K562 (cell line): ENCODE data around the gene ID4. TPM values are rescaled to one million over a fixed set of nuclear protein-coding genes. Genes with fewer than 3 reads are reported as not detected.

Experiments
- ATAC-seq: fragments of 200-7000 bp; cut with Tn5 transposase; 3 replicates; pipeline ENCODE4 v1.9.1; 2020; ENCODE audit warnings: moderate library complexity
- BruUV-seq: library from RNA; stranded (reverse); fragments of 400-500 nt; replicated peaks from 2 replicates; lab custom pipeline; 2021; lab: Mats Ljungman, UMichigan
- CTCF ChIA-PET: fragments of 300-600 bp; formaldehyde crosslinking; extraction: SDS; loops from one replicate; lab custom pipeline; 2021; ENCODE audit warnings: low intra/inter-chr PET ratio; lab: Yijun Ruan, JAX
- POLR2A ChIA-PET: fragments of 300-600, 350-650 bp; sonication (Branson Sonifier 250); formaldehyde crosslinking; extraction: SDS; loops from one replicate; lab custom pipeline; 2021; ENCODE audit warnings: antibody characterized with exemption, inconsistent platforms; lab: Yijun Ruan, JAX
- DNase-seq, 4 experiments: peaks; one replicate each; pipeline versions ENCODE4 v3.0.0 to v3.0.0-alpha.2; 2011 to 2018; ENCODE audit warnings: low spot score in 3 of 4, mixed read lengths in 3 of 4; ENCODE audit errors: extremely low read depth in 1 of 4
- FAIRE-seq: peaks from 2 replicates; lab custom pipeline; 2011; peaks lifted over from hg19 to GRCh38; lab: Jason Lieb, UNC
- H2AFZ ChIP-seq: 2 replicates; pipeline ENCODE4 v1.6.0; 2011; ENCODE audit warnings: low read depth, low read length, control low read depth, inconsistent platforms
- H3K27ac ChIP-seq: fragments of 200-600 bp; 3 replicates; pipeline ENCODE4 v1.8.0; 2011; ENCODE audit warnings: low read depth, mild to moderate bottlenecking, control low read depth, inconsistent platforms, low read length, moderate library complexity, mixed read lengths; ENCODE audit errors: extremely low read depth
- H3K27me3 ChIP-seq, 2 experiments: fragments of 300-600 bp in 1 of 2; 2 replicates in 1 of 2; 3 replicates in 1 of 2; pipeline versions ENCODE4 v1.6.0 to v1.8.0; 2011; ENCODE audit warnings: inconsistent platforms in 2 of 2, low read length in 2 of 2, mild to moderate bottlenecking in 1 of 2, mixed read lengths in 1 of 2, moderate library complexity in 1 of 2; ENCODE audit not compliant: control insufficient read depth in 2 of 2, insufficient read depth in 2 of 2
- H3K36me3 ChIP-seq: fragments of 300-600 bp; 3 replicates; pipeline ENCODE4 v1.8.0; 2011; ENCODE audit warnings: mild to moderate bottlenecking, low read length, inconsistent platforms; ENCODE audit not compliant: control insufficient read depth, insufficient read depth
- H3K4me1 ChIP-seq, 2 experiments: fragments of 200-600 bp in 1 of 2; replicated peaks in 1 of 2; 2 replicates in 1 of 2; 3 replicates in 1 of 2; pipeline versions ENCODE4 v1.5.1 to v1.8.0; 2011; ENCODE audit warnings: inconsistent platforms in 2 of 2, low read length in 2 of 2, mild to moderate bottlenecking in 1 of 2, mixed read lengths in 1 of 2, moderate library complexity in 1 of 2; ENCODE audit not compliant: control insufficient read depth in 2 of 2, insufficient read depth in 2 of 2
- H3K4me2 ChIP-seq: 2 replicates; pipeline ENCODE4 v1.6.1; 2011; ENCODE audit warnings: low read length, control low read depth, inconsistent platforms, mixed read lengths; ENCODE audit not compliant: insufficient read depth
- H3K4me3 ChIP-seq: fragments of 200-600 bp; sonication (generic), shearing (Covaris generic); 2 replicates; pipeline ENCODE4 v1.5.1; 2016; ENCODE audit warnings: control low read depth, inconsistent platforms
- H3K79me2 ChIP-seq: fragments of 200-600 bp; 3 replicates; pipeline ENCODE4 v1.8.0; 2011; ENCODE audit warnings: low read length, inconsistent platforms; ENCODE audit not compliant: control insufficient read depth, insufficient read depth
- H3K9ac ChIP-seq, 2 experiments: 2 replicates each; pipeline versions ENCODE4 v1.6.0 to v1.6.1; 2011; ENCODE audit warnings: low read depth in 2 of 2, low read length in 2 of 2, control low read depth in 1 of 2, inconsistent platforms in 1 of 2, mild to moderate bottlenecking in 1 of 2, mixed read lengths in 1 of 2; ENCODE audit not compliant: insufficient read depth in 1 of 2
- H3K9me1 ChIP-seq: one replicate; pipeline ENCODE4 v1.6.0; 2011; ENCODE audit warnings: inconsistent platforms, mild to moderate bottlenecking, low read length, moderate library complexity; ENCODE audit not compliant: control insufficient read depth, insufficient read depth
- H3K9me3 ChIP-seq: replicated peaks from 2 replicates; pipeline ENCODE4 v1.5.1; 2011; ENCODE audit warnings: low read depth, low read length, inconsistent platforms; ENCODE audit not compliant: control insufficient read depth, insufficient read depth
- H4K20me1 ChIP-seq: replicated peaks from 2 replicates; pipeline ENCODE4 v1.6.1; 2011; ENCODE audit warnings: low read length, inconsistent platforms, mixed read lengths; ENCODE audit not compliant: control insufficient read depth, insufficient read depth
- BCOR ChIP-seq: fragments of 450-650 bp; IDR thresholded peaks from 2 replicates; pipeline ENCODE4 v1.6.1; 2016
- CBFB ChIP-seq: sonication (generic); formaldehyde crosslinking; IDR thresholded peaks from 2 replicates; pipeline ENCODE4 v1.4.0; 2020; ENCODE audit warnings: mild to moderate bottlenecking, missing genetic modification reagents
- NFRKB ChIP-seq: fragments of 450-650 bp; IDR thresholded peaks from 2 replicates; pipeline ENCODE4 v1.6.1; 2016; ENCODE audit warnings: low read depth
- RBM25 ChIP-seq: fragments of 200-400 bp; formaldehyde crosslinking; IDR thresholded peaks from 2 replicates; pipeline ENCODE4 v1.6.1; 2018; ENCODE audit warnings: low read length, low read depth, moderate library complexity; ENCODE audit not compliant: severe bottlenecking
- SMAD2 ChIP-seq: fragments of 150-350 bp; IDR thresholded peaks from 2 replicates; pipeline ENCODE4 v1.6.1; 2014; ENCODE audit warnings: low read depth, mild to moderate bottlenecking, low read length
- THRA ChIP-seq: fragments of 450-650 bp; IDR thresholded peaks from 2 replicates; pipeline ENCODE4 v1.6.1; 2017; ENCODE audit warnings: mild to moderate bottlenecking, moderate library complexity
- ZFP36 ChIP-seq: fragments of 150-350 bp; IDR thresholded peaks from 2 replicates; pipeline ENCODE4 v1.6.1; 2018; ENCODE audit warnings: low read length, low read depth; ENCODE audit not compliant: partially characterized antibody
- WGBS: fragments of 100-300 bp; shearing (Covaris generic); methylation state at CpG from one replicate; pipeline ENCODE4 v1.1.6; 2016; ENCODE audit warnings: low coverage, mixed read lengths; ENCODE audit not compliant: insufficient coverage; ENCODE audit errors: missing lambda C conversion rate; 5-methylcytosine and 5-hydroxymethylcytosine counted together
- in situ Hi-C: fragments of 300-500 bp; cut with MboI; formaldehyde crosslinking; loops from 4 replicates; pipeline ENCODE4 v1.15.0; 2018; ENCODE audit warnings: inconsistent platforms, mixed read lengths
- intact Hi-C: fragments of 100-400 bp; cut with micrococcal nuclease; formaldehyde crosslinking; loops from 2 replicates; pipeline ENCODE4 v1.14.2; 2022
- polyA plus RNA-seq, 8 experiments: library from polyadenylated mRNA; depleted of rRNA in 4 of 8; stranded (reverse) in 5 of 8; unstranded in 3 of 8; fragments of >200 nt; fragmentation: Nextera tagmentation in 2 of 8; fragmentation: Illumina TruSeq in 1 of 8; extraction: Ambion mirVana in 2 of 8; extraction: Trizol in 1 of 8; gene quantifications; 2 replicates each; pipeline versions ENCODE4 v1.2.1 to v1.2.3, GENCODE V29; 2011 to 2014; ENCODE audit warnings: inconsistent platforms in 1 of 8, missing spikeins in 1 of 8
- total RNA-seq, 7 experiments: library from RNA; depleted of rRNA in 6 of 7; stranded (reverse); fragments of >200 nt in 6 of 7; fragmentation: Illumina TruSeq in 2 of 7; extraction: Trizol in 2 of 7; gene quantifications; 2 replicates each; pipeline versions ENCODE4 v1.2.1 to v1.2.3, GENCODE V29; 2011 to 2021; ENCODE audit warnings: low replicate concordance in 1 of 7
- TF ChIP-seq, protein P1 (sequence below): conservative IDR thresholded peaks from 2 replicates; pipeline ENCODE4 v1.6.1; 2011; ENCODE audit warnings: low read depth, mild to moderate bottlenecking, low read length; ENCODE audit not compliant: control insufficient read depth

The ID4 gene
- total and polyA plus RNA-seq, 9 of the 15 experiments (the other 6 are each of a cell fraction or from before 2014, with no cell fraction given): not detected

DNA sequence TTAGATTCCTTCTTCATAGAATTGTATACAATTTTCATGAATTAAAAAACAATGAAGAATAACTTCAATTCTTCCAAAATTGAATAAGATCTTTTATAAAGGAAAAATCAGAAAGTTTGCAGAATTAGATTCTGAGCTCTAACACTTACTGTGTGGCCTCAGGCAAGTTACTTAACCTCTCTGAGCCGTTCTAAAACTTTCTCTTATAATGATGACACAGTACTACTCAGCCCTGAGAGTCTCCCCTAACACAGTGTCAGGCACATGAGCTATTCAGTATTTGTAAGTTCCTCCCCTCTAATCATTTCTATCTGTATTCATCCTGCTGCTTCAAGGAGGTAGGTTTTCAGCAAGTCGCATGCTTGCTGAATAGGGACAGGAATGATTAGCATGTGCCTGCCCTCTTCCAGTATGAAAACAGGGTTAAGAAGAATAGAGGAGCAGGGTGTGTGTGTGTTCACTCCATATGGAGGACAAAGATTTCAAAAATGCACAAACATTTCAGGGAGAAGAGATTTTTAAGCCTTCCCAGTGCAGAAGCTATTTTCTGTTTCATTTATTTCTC lies 11.4 kb downstream of the ID4 start:
- no peak for DNase-seq
- Histone ChIP-seq H3K4me2 (no peak overlapping the region), H3K9ac (no peak overlapping the region), H3K4me3 (no peak overlapping the region), H3K9me3 (no peaks in the 10 kb centered on the region), H4K20me1 (no peaks in the 10 kb centered on the region), H3K4me1 (no peaks in the 10 kb centered on the region), H3K79me2 (no peaks in the 10 kb centered on the region), H3K9me1 (no peaks in the 10 kb centered on the region), H3K36me3 (no peaks in the 10 kb centered on the region), H2AFZ (no peak overlapping the region), H3K27ac (no peak overlapping the region), H3K27me3 (peaks cover 3 to 12% of the 10 kb centered on the region in 2 experiments; a peak in 2 of 5 replicates)
- no TSS peak for BruUV-seq
- ChIA-PET POLR2A (interaction anchor here (0.6 kb wide), 1 partner anchor 1416 kb away, joined by 4 read pairs; no protein-coding TSS in a partner anchor), CTCF (no interaction called here)
- peak; percentile 79 for TF ChIP-seq ZFP36
- no peak for TF ChIP-seq CBFB (CRISPR knock-in tag)
- no peak for TF ChIP-seq NFRKB
- TF ChIP-seq BCOR: peak; percentile 52; the same call in 1 of the 2 replicates
- no peak for TF ChIP-seq THRA
- no peak for TF ChIP-seq SMAD2
- TF ChIP-seq, protein P1, sequence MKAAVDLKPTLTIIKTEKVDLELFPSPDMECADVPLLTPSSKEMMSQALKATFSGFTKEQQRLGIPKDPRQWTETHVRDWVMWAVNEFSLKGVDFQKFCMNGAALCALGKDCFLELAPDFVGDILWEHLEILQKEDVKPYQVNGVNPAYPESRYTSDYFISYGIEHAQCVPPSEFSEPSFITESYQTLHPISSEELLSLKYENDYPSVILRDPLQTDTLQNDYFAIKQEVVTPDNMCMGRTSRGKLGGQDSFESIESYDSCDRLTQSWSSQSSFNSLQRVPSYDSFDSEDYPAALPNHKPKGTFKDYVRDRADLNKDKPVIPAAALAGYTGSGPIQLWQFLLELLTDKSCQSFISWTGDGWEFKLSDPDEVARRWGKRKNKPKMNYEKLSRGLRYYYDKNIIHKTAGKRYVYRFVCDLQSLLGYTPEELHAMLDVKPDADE: no peak
- peak; percentile 97 for TF ChIP-seq RBM25
- FAIRE-seq: no peak
- ATAC-seq: no peak
- 0% methylated on average over 2 of the region's 2 CpGs for WGBS
- in situ Hi-C loops: no loop called here
- intact Hi-C loops: no loop called here
